HG03135 (cell line): Measurements from ENCODE around the gene SERTAD1.
"Not testable (repeated sequence)": the region's sequence is repeated elsewhere in the genome, so short reads cannot be mapped to it uniquely, and the experiment has no call there.

Source experiments
- ATAC-seq: cut with Tn5 transposase; IDR thresholded peaks from one replicate; pipeline ENCODE4 v1.9.1; 2021; ENCODE audit warnings: mild to moderate bottlenecking, moderate library complexity; ENCODE audit not compliant: unreplicated experiment

The SERTAD1 gene

GRCh38 chr19:40423938-40424337 is 1.9 kb downstream of the SERTAD1 start:
- ATAC-seq, result no peak

- ATAC-seq, result no peak
Measured at GRCh38 chr19:40422748-40423566, 2.8 kb downstream of the SERTAD1 start.

GRCh38 chr19:40421993-40422747 is 3.6 kb downstream of the SERTAD1 start:
- no peak for ATAC-seq

- ATAC-seq, result peak; percentile 38
Measured at GRCh38 chr19:40420766-40421765, 4.7 kb downstream of the SERTAD1 start.

- ATAC-seq, result no peak
Measured at GRCh38 chr19:40420451-40420765, 5.4 kb downstream of the SERTAD1 start.

GRCh38 chr19:40419780-40420179 is 6.0 kb downstream of the SERTAD1 start:
- ATAC-seq, result no peak

GRCh38 chr19:40419066-40419612 is 6.7 kb downstream of the SERTAD1 start:
- no peak for ATAC-seq

- no peak for ATAC-seq
Measured at GRCh38 chr19:40418040-40418439, 7.8 kb downstream of the SERTAD1 start.

- no peak for ATAC-seq
Measured at GRCh38 chr19:40417643-40417981, 8.2 kb downstream of the SERTAD1 start.

- ATAC-seq, result no peak
Measured at GRCh38 chr19:40416918-40417642, 8.7 kb downstream of the SERTAD1 start.

- ATAC-seq, result no peak
Measured at GRCh38 chr19:40415768-40416167, 10.0 kb downstream of the SERTAD1 start.

GRCh38 chr19:40414542-40415535 is 11.0 kb downstream of the SERTAD1 start:
- no peak for ATAC-seq

- ATAC-seq, result no peak
Measured at GRCh38 chr19:40413291-40413845, 12.4 kb downstream of the SERTAD1 start, which contains the start of gene PRX. Gene PRX, minus strand, starts transcription at chr19:40413378. Its CDS starts 5,446 bp downstream, at chr19:40407932.

GRCh38 chr19:40412866-40413265 is 12.9 kb downstream of the SERTAD1 start:
- ATAC-seq, result no peak

- no peak for ATAC-seq
Measured at GRCh38 chr19:40411958-40412499, 13.8 kb downstream of the SERTAD1 start.

GRCh38 chr19:40411125-40411842 is 14.5 kb downstream of the SERTAD1 start:
- ATAC-seq, result no peak

GRCh38 chr19:40410030-40410389 is 15.8 kb downstream of the SERTAD1 start:
- ATAC-seq, result no peak

GRCh38 chr19:40408598-40408925 is 17.2 kb downstream of the SERTAD1 start:
- not testable (repeated sequence) for ATAC-seq
